ENCODE measurements around the gene PKLR. TPM values are rescaled to one million over a fixed set of nuclear protein-coding genes. Genes with fewer than 3 reads are reported as not detected.
A peak's percentile ranks its signal among the peaks of the same experiment; 100 is the strongest.

PKLR gene
- total RNA-seq, 1 experiment from 2014 or later: not detected

DNA sequence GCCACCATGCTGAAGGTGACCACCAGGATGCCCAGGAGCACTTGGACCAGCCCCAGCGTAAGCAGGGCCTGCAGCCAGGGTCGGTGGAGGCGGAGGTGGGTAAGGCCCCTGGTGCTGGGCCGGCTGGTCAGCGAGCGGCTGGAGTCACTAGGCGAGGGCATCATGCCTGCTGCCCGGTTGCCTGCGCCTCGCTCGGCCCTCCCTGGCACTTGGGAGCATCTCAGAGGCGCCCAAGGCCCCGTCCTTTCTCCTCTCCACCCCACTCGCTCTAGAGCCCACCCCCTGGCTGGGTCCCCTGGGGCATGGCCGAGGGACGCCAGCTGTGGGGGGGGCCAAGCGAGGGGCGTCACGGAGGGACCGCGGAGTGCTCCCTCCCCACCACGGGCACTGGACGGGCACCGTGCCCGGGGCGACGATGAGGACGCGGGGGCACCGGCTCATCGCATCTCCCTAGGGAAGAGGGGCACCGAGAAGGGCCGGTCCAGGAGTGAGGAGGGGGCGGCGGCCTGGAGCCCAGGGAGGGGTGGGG is 46.5 kb downstream of the PKLR start:
- Mint-ChIP-seq H3K9me3 (ENCODE audit: unreplicated experiment) (no peaks in the 10 kb centered on the region), H3K27ac (ENCODE audit: unreplicated experiment) (no peak overlapping the region)

DNA sequence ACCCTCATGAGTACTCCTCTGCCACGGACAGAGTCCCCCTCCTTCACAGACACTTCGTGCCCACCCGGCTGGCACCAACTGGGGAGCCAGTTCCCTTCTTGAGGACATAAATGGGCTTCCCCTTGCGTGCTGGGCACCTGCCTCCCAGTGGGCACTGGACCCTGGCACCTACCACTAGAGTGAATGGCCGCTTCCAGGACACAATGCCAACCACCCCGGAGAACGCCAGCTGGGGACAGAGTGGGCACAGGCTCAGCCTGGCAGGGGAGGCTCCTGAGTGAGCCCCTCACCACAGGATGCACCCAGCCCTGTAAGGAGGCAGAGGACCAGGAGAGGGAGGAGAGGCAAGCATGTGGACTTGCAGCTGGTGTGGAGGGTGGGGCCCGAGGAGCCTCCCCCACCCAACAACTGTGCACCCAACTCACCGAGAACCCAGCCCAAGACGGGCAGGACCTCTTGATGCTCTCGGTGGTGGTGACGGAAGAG is 47.0 kb downstream of the PKLR start:
- Mint-ChIP-seq H3K9me3 (ENCODE audit: unreplicated experiment) (no peaks in the 10 kb centered on the region), H3K27ac (ENCODE audit: unreplicated experiment) (no peak overlapping the region)
- no TSS peak for BruUV-seq (replicated peaks)

More for the DNA sequence above, 46.5 kb downstream of the PKLR start:
- no TSS peak for BruUV-seq (replicated peaks)
- Mint-ChIP-seq H3K36me3 (ENCODE audit: insufficient read depth, unreplicated experiment) (peaks cover 24% of the 10 kb centered on the region), H3K27me3 (ENCODE audit: insufficient read depth, unreplicated experiment) (no peaks in the 10 kb centered on the region), H3K4me1 (ENCODE audit: low read depth, unreplicated experiment) (peaks cover 22% of the 10 kb centered on the region), H3K4me3 (ENCODE audit: unreplicated experiment) (peak overlapping the region; percentile 92)
- peaks cover 4% of the 10 kb centered on the region; the same call in 1 of the 2 replicates for H3K4me1 ChIP-seq
- intact Hi-C loops (cut with micrococcal nuclease; ENCODE audit: unreplicated experiment): loop anchor here (1.0 kb wide), 1 partner anchor 54 kb away; the partner anchor contains the start of gene FDPS
- no peak for DNase-seq
- H3K27me3 ChIP-seq (replicated peaks; ENCODE audit: control insufficient read depth, insufficient read depth, low read length): no peaks in the 10 kb centered on the region
- TF ChIP-seq, protein P1, sequence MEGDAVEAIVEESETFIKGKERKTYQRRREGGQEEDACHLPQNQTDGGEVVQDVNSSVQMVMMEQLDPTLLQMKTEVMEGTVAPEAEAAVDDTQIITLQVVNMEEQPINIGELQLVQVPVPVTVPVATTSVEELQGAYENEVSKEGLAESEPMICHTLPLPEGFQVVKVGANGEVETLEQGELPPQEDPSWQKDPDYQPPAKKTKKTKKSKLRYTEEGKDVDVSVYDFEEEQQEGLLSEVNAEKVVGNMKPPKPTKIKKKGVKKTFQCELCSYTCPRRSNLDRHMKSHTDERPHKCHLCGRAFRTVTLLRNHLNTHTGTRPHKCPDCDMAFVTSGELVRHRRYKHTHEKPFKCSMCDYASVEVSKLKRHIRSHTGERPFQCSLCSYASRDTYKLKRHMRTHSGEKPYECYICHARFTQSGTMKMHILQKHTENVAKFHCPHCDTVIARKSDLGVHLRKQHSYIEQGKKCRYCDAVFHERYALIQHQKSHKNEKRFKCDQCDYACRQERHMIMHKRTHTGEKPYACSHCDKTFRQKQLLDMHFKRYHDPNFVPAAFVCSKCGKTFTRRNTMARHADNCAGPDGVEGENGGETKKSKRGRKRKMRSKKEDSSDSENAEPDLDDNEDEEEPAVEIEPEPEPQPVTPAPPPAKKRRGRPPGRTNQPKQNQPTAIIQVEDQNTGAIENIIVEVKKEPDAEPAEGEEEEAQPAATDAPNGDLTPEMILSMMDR (IDR thresholded peaks at IDR 0.05; ENCODE audit: insufficient read depth in 1 of 2, low read depth in 1 of 2, low read length in 1 of 2, severe bottlenecking in 1 of 2, unreplicated experiment in 1 of 2): no peak
- no peaks in the 10 kb centered on the region for H3K9me3 ChIP-seq
- peak overlapping the region; percentile 52 for H3K4me3 ChIP-seq (ENCODE audit: low read depth, low read length)
- ChIA-PET CTCF (interaction anchor here (0.5 to 1.6 kb wide), 4 partner anchors 19 to 719 kb away, joined by 3 to 4 read pairs (median 3); partner anchors contain the start of genes CLK2 and FDPS), POLR2A (interaction anchor here (0.6 to 0.9 kb wide), 2 partner anchors 18 to 69 kb away, joined by 3 to 5 read pairs; partner anchors contain the start of gene CLK2)
- H3K36me3 ChIP-seq (ENCODE audit: control insufficient read depth, insufficient read depth, low read length): no peaks in the 10 kb centered on the region

DNA sequence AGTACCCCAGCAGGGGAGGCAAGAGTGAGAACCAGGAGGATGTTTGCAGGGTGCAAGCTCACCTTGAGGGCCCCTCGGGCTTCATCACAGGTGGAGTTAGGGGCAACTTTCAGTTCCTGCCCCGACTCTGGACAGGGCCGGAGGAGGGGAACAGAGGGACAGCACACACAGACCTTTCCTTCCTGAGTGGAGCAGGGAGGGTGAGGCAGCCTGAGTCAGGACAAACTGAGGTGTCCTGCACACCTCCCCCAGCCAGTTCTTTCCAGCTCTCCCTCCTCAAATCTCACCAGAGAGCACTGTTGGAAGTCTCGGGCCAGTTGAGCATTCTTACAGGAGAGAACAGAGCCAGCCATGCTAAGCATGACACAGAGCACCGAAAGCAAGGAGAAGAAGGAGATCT is 47.4 kb downstream of the PKLR start:
- DNase-seq: no peak
- Histone ChIP-seq H3K36me3 (ENCODE audit: control insufficient read depth, insufficient read depth, low read length) (no peaks in the 10 kb centered on the region), H3K9me3 (no peaks in the 10 kb centered on the region), H3K27me3 (replicated peaks; ENCODE audit: control insufficient read depth, insufficient read depth, low read length) (no peaks in the 10 kb centered on the region), H3K4me1 (peaks cover 4% of the 10 kb centered on the region; the same call in 1 of the 2 replicates), H3K4me3 (ENCODE audit: low read depth, low read length) (no peak overlapping the region)
- no peaks in the 10 kb centered on the region for H3K9me3 Mint-ChIP-seq (ENCODE audit: unreplicated experiment)
- POLR2A ChIA-PET: no interaction called here
- H3K4me3 Mint-ChIP-seq (ENCODE audit: unreplicated experiment): peak overlapping the region; percentile 92
- TF ChIP-seq, protein P1 (IDR thresholded peaks at IDR 0.05; ENCODE audit: insufficient read depth in 1 of 2, low read depth in 1 of 2, low read length in 1 of 2, severe bottlenecking in 1 of 2, unreplicated experiment in 1 of 2): no peak
- no TSS peak for BruUV-seq (replicated peaks)
- no peaks in the 10 kb centered on the region for H3K27me3 Mint-ChIP-seq (ENCODE audit: insufficient read depth, unreplicated experiment)
- CTCF ChIA-PET: no interaction called here
- no peak overlapping the region for H3K27ac Mint-ChIP-seq (ENCODE audit: unreplicated experiment)
- H3K4me1 Mint-ChIP-seq (ENCODE audit: low read depth, unreplicated experiment): peaks cover 22% of the 10 kb centered on the region
- H3K36me3 Mint-ChIP-seq (ENCODE audit: insufficient read depth, unreplicated experiment): peaks cover 21% of the 10 kb centered on the region
- intact Hi-C loops (cut with micrococcal nuclease; ENCODE audit: unreplicated experiment): no loop called here

More for the DNA sequence above, 47.0 kb downstream of the PKLR start:
- Histone ChIP-seq H3K4me3 (ENCODE audit: low read depth, low read length) (peak overlapping the region; percentile 52), H3K9me3 (no peaks in the 10 kb centered on the region), H3K27me3 (replicated peaks; ENCODE audit: control insufficient read depth, insufficient read depth, low read length) (no peaks in the 10 kb centered on the region), H3K4me1 (peaks cover 4% of the 10 kb centered on the region; the same call in 1 of the 2 replicates), H3K36me3 (ENCODE audit: control insufficient read depth, insufficient read depth, low read length) (no peaks in the 10 kb centered on the region)
- intact Hi-C loops (cut with micrococcal nuclease; ENCODE audit: unreplicated experiment): no loop called here
- CTCF ChIA-PET: no interaction called here
- Mint-ChIP-seq H3K4me1 (ENCODE audit: low read depth, unreplicated experiment) (peaks cover 22% of the 10 kb centered on the region), H3K27me3 (ENCODE audit: insufficient read depth, unreplicated experiment) (no peaks in the 10 kb centered on the region), H3K36me3 (ENCODE audit: insufficient read depth, unreplicated experiment) (peaks cover 23% of the 10 kb centered on the region), H3K4me3 (ENCODE audit: unreplicated experiment) (peak overlapping the region; percentile 92)
- no peak for DNase-seq
- TF ChIP-seq, protein P1 (IDR thresholded peaks at IDR 0.05; ENCODE audit: insufficient read depth in 1 of 2, low read depth in 1 of 2, low read length in 1 of 2, severe bottlenecking in 1 of 2, unreplicated experiment in 1 of 2): no peak
- POLR2A ChIA-PET: no interaction called here

Data from Caco-2 (cell line).